ENCODE data around the gene BPGM.
A peak's percentile ranks its signal among the peaks of the same experiment; 100 is the strongest.

The BPGM gene

DNA sequence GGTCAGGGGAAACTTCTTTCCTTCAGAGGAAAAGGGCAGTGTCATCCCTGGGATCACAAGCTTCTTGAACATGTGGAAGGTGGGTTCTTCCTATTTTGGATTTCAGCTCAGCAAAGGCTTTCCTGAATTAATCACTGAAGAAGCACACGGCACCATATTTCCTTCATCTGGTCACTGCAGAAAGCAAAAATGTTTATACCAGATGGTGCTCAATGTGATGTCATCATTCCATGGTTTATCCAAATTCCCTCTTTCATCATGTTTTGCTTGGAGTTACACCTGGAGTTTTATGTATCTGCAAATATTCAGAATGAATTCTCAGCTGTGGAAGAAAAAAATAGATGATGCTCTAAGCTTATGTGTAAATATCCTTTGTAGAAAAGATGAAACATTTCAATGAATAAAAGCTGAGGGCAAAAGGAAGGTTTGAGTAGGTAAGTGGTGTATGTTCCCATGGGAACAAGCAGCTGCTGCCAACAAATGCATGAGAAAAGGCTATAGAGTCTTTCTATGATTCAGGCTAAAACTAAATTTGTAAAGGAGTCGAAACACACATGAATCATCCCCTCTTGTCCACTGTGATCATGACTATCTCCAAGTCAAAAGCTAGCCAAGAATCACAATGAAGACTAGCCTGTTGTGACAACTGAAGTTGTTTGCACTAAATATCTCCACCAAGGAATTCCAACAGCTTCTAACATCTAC is 26.9 kb upstream of the BPGM start:
- Histone ChIP-seq H3K36me3 (ENCODE audit: control insufficient read depth, insufficient read depth, low read length, severe bottlenecking) (no peaks in the 10 kb centered on the region), H3K27me3 (replicated peaks; ENCODE audit: control insufficient read depth, insufficient read depth, low read length) (no peaks in the 10 kb centered on the region)

GRCh38 chr7:134622303-134622995 is 24.2 kb upstream of the BPGM start:
- H3K36me3 ChIP-seq (ENCODE audit: control insufficient read depth, insufficient read depth, low read length, severe bottlenecking): no peaks in the 10 kb centered on the region
- no peaks in the 10 kb centered on the region for H3K9me3 ChIP-seq (ENCODE audit: control insufficient read depth, low read length)
- no peaks in the 10 kb centered on the region for H3K27me3 ChIP-seq (replicated peaks; ENCODE audit: control insufficient read depth, insufficient read depth, low read length)
- no peak for DNase-seq (ENCODE audit: low read depth)
- no peak overlapping the region for H3K9ac ChIP-seq (ENCODE audit: low read length)
- no peak overlapping the region for H3K4me3 ChIP-seq (ENCODE audit: low read length)
- peaks cover 25% of the 10 kb centered on the region for H3K4me1 ChIP-seq (ENCODE audit: control insufficient read depth, insufficient read depth, low read length)

More for the DNA sequence above, 26.9 kb upstream of the BPGM start:
- no peak overlapping the region for H3K9ac ChIP-seq (ENCODE audit: low read length)
- H3K9me3 ChIP-seq (ENCODE audit: control insufficient read depth, low read length): no peaks in the 10 kb centered on the region
- DNase-seq (ENCODE audit: low read depth): peak; percentile 74
- H3K4me3 ChIP-seq (ENCODE audit: low read length): peak overlapping the region; percentile 6
- peaks cover 25% of the 10 kb centered on the region for H3K4me1 ChIP-seq (ENCODE audit: control insufficient read depth, insufficient read depth, low read length)

- Histone ChIP-seq H3K27me3 (replicated peaks; ENCODE audit: control insufficient read depth, insufficient read depth, low read length) (no peaks in the 10 kb centered on the region), H3K9ac (ENCODE audit: low read length) (no peak overlapping the region), H3K36me3 (ENCODE audit: control insufficient read depth, insufficient read depth, low read length, severe bottlenecking) (no peaks in the 10 kb centered on the region), H3K4me1 (ENCODE audit: control insufficient read depth, insufficient read depth, low read length) (peaks cover 24% of the 10 kb centered on the region), H3K9me3 (ENCODE audit: control insufficient read depth, low read length) (no peaks in the 10 kb centered on the region), H3K4me3 (ENCODE audit: low read length) (no peak overlapping the region)
- no peak for DNase-seq (ENCODE audit: low read depth)
Measured at GRCh38 chr7:134623193-134623592, 23.5 kb upstream of the BPGM start.

GRCh38 chr7:134625550-134625949 is 21.1 kb upstream of the BPGM start:
- DNase-seq (ENCODE audit: low read depth): peak; percentile 56
- Histone ChIP-seq H3K36me3 (ENCODE audit: control insufficient read depth, insufficient read depth, low read length, severe bottlenecking) (no peaks in the 10 kb centered on the region), H3K27me3 (replicated peaks; ENCODE audit: control insufficient read depth, insufficient read depth, low read length) (no peaks in the 10 kb centered on the region), H3K9me3 (ENCODE audit: control insufficient read depth, low read length) (no peaks in the 10 kb centered on the region), H3K4me1 (ENCODE audit: control insufficient read depth, insufficient read depth, low read length) (peaks cover 1% of the 10 kb centered on the region), H3K9ac (ENCODE audit: low read length) (no peak overlapping the region), H3K4me3 (ENCODE audit: low read length) (no peak overlapping the region)

GRCh38 chr7:134627109-134627774 is 19.4 kb upstream of the BPGM start:
- no peak for DNase-seq (ENCODE audit: low read depth)
- Histone ChIP-seq H3K27me3 (replicated peaks; ENCODE audit: control insufficient read depth, insufficient read depth, low read length) (no peaks in the 10 kb centered on the region), H3K4me3 (ENCODE audit: low read length) (no peak overlapping the region), H3K9me3 (ENCODE audit: control insufficient read depth, low read length) (no peaks in the 10 kb centered on the region), H3K9ac (ENCODE audit: low read length) (no peak overlapping the region), H3K4me1 (ENCODE audit: control insufficient read depth, insufficient read depth, low read length) (no peaks in the 10 kb centered on the region), H3K36me3 (ENCODE audit: control insufficient read depth, insufficient read depth, low read length, severe bottlenecking) (no peaks in the 10 kb centered on the region)

DNA sequence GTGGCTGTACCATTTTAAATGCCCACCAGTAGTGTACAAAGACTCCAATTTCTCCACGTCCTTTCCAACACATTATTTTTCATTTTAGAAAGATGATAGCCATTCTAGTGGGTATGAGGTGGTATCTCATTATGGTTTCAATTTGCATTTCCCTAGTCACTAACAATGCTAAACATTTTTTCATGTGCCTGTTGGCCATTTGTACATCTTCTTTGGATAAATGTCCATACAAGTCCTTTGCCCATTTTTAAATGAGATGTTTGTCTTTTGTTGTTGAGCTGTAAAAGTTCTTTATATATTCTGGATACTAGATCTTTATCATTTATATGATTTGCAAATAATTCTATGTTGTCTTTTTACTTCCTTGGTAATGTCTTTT is 18.9 kb upstream of the BPGM start:
- Histone ChIP-seq H3K4me1 (ENCODE audit: control insufficient read depth, insufficient read depth, low read length) (no peaks in the 10 kb centered on the region), H3K9ac (ENCODE audit: low read length) (no peak overlapping the region), H3K4me3 (ENCODE audit: low read length) (no peak overlapping the region), H3K27me3 (replicated peaks; ENCODE audit: control insufficient read depth, insufficient read depth, low read length) (no peaks in the 10 kb centered on the region), H3K36me3 (ENCODE audit: control insufficient read depth, insufficient read depth, low read length, severe bottlenecking) (no peaks in the 10 kb centered on the region), H3K9me3 (ENCODE audit: control insufficient read depth, low read length) (no peaks in the 10 kb centered on the region)
- no peak for DNase-seq (ENCODE audit: low read depth)

DNA sequence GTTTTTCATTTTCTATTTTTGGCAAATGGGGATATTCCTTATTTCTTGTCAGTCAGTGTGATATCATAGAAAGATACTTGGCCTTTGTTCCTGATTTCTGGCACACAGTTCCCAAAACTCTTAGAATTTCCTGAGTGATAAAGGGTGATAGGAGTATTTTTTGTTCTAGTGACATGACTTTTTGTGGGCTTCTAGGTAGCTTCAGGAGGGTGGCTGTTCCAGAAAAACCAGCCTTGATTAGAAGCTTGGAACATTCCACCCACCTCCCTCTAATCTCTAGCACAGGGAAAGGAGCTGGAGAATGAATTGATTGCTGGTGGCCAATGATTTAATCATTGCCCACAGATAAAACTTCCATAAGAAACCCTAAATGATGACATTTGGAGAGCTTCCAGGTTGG is 17.2 kb upstream of the BPGM start:
- no peak overlapping the region for H3K9ac ChIP-seq (ENCODE audit: low read length)
- no peaks in the 10 kb centered on the region for H3K36me3 ChIP-seq (ENCODE audit: control insufficient read depth, insufficient read depth, low read length, severe bottlenecking)
- H3K9me3 ChIP-seq (ENCODE audit: control insufficient read depth, low read length): no peaks in the 10 kb centered on the region
- DNase-seq (ENCODE audit: low read depth): no peak
- H3K27me3 ChIP-seq (replicated peaks; ENCODE audit: control insufficient read depth, insufficient read depth, low read length): no peaks in the 10 kb centered on the region
- H3K4me3 ChIP-seq (ENCODE audit: low read length): no peak overlapping the region
- no peaks in the 10 kb centered on the region for H3K4me1 ChIP-seq (ENCODE audit: control insufficient read depth, insufficient read depth, low read length)

DNA sequence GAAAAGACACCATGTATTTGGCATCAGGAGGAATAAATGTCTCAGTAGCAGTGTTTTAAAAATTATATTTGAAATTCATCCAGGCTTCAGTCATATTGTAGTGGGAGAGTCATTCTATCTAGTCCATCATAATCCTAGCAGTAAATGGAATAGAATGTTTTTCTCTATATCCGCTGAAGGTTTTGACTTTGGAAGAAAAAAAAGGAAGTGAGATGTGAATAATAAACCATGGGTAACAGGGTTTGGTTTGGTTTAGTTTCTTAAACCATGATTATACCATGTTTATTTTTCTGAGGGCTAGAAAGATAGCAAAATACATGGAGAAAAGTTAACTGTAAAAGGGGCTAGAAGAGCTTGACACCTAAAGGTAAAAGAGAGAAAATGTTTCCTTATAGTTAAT is 16.4 kb upstream of the BPGM start:
- Histone ChIP-seq H3K36me3 (ENCODE audit: control insufficient read depth, insufficient read depth, low read length, severe bottlenecking) (no peaks in the 10 kb centered on the region), H3K9me3 (ENCODE audit: control insufficient read depth, low read length) (no peaks in the 10 kb centered on the region), H3K4me3 (ENCODE audit: low read length) (no peak overlapping the region), H3K4me1 (ENCODE audit: control insufficient read depth, insufficient read depth, low read length) (no peaks in the 10 kb centered on the region), H3K27me3 (replicated peaks; ENCODE audit: control insufficient read depth, insufficient read depth, low read length) (no peaks in the 10 kb centered on the region), H3K9ac (ENCODE audit: low read length) (no peak overlapping the region)
- DNase-seq (ENCODE audit: low read depth): no peak

DNA sequence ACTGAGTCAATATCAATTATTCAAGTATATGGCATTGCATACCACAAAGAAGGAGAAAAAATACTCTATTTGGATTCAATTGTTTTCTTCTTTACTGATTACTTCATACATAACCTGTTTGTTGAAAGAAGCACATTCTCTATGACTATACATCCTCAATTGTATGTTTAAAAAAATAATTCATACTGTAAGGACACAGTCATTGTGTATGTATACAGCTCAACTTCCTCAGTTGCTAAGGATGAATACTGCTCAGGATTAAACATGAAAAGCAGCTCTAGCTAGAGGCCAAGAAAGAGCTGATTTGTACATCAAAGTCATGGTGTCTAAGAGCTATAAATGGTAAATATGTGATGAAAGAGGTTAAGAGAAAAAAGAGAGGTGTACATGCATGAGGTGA is 15.8 kb upstream of the BPGM start:
- Histone ChIP-seq H3K27me3 (replicated peaks; ENCODE audit: control insufficient read depth, insufficient read depth, low read length) (no peaks in the 10 kb centered on the region), H3K4me1 (ENCODE audit: control insufficient read depth, insufficient read depth, low read length) (peaks cover 4% of the 10 kb centered on the region), H3K4me3 (ENCODE audit: low read length) (no peak overlapping the region), H3K36me3 (ENCODE audit: control insufficient read depth, insufficient read depth, low read length, severe bottlenecking) (no peaks in the 10 kb centered on the region), H3K9me3 (ENCODE audit: control insufficient read depth, low read length) (no peaks in the 10 kb centered on the region), H3K9ac (ENCODE audit: low read length) (no peak overlapping the region)
- DNase-seq (ENCODE audit: low read depth): peak; percentile 13

- no peaks in the 10 kb centered on the region for H3K27me3 ChIP-seq (replicated peaks; ENCODE audit: control insufficient read depth, insufficient read depth, low read length)
- DNase-seq (ENCODE audit: low read depth): no peak
Measured at GRCh38 chr7:134632052-134632451, 14.6 kb upstream of the BPGM start.

GRCh38 chr7:134632937-134633540 is 13.6 kb upstream of the BPGM start:
- peaks cover 8% of the 10 kb centered on the region for H3K4me1 ChIP-seq (ENCODE audit: control insufficient read depth, insufficient read depth, low read length)
- H3K9me3 ChIP-seq (ENCODE audit: control insufficient read depth, low read length): no peaks in the 10 kb centered on the region
- no peaks in the 10 kb centered on the region for H3K27me3 ChIP-seq (replicated peaks; ENCODE audit: control insufficient read depth, insufficient read depth, low read length)
- DNase-seq (ENCODE audit: low read depth): peak; percentile 64
- H3K9ac ChIP-seq (ENCODE audit: low read length): no peak overlapping the region
- H3K4me3 ChIP-seq (ENCODE audit: low read length): no peak overlapping the region
- no peaks in the 10 kb centered on the region for H3K36me3 ChIP-seq (ENCODE audit: control insufficient read depth, insufficient read depth, low read length, severe bottlenecking)

More at GRCh38 chr7:134632052-134632451, 14.6 kb upstream of the BPGM start:
- Histone ChIP-seq H3K9ac (ENCODE audit: low read length) (no peak overlapping the region), H3K4me1 (ENCODE audit: control insufficient read depth, insufficient read depth, low read length) (peaks cover 8% of the 10 kb centered on the region), H3K4me3 (ENCODE audit: low read length) (no peak overlapping the region), H3K9me3 (ENCODE audit: control insufficient read depth, low read length) (no peaks in the 10 kb centered on the region), H3K36me3 (ENCODE audit: control insufficient read depth, insufficient read depth, low read length, severe bottlenecking) (no peaks in the 10 kb centered on the region)
